NCI-H748 (cell line): ENCODE measurements around the gene TNFSF4.

Experiments used
- DNase-seq: peaks from one replicate; lab custom pipeline; 2025; ENCODE audit not compliant: unreplicated experiment; lab: John Stamatoyannopoulos, UW

The TNFSF4 gene

DNA sequence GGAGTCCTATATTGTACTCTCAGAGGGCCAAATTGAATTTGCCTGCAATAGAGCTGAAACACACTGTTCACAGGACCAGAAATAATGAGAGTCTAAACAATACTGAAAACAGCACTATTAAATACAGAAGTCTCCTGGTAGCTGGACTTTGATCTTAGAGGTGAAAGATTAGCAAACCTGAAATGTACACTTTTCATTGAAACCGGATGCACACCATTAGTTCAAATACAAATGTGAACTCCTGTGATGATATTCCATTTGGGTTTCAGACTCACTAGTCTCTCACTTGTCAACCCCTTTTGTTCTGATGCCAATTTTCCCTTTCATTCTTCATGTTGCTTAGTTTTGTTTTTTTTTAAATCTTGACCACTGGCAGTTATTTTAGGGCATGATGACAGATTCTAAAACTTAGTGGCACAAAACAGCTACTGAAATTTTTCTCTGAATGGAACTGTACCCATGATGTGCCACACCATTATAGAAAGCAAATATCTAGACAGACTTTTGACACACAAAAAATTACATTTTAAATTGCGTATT, 5.9 kb upstream of the TNFSF4 start:
- no peak for DNase-seq

DNA sequence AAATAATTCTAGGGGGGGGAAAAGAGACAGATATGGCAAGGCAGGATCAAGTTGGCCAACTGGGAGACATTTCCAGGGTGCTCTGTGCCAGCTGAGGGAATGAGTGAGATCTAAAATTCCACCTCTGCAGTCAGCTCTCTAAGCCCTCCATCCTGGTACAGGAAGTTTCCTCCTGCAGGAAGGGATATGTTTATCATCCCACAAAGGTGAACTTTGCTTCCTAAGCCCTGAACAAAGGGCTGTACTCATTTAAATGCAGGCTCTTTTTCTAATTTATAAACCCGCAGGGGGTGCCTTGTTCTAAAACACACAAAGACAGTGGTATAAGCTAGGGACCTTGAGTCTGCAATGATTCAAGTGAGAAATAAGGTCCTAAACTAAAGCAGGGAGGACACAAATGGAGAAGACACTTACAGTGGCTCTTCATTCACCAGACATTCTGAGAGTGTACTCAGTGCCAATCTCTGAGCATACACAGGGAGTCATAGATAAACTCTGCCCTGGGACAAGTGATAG, 3.6 kb upstream of the TNFSF4 start:
- DNase-seq: no peak

DNA sequence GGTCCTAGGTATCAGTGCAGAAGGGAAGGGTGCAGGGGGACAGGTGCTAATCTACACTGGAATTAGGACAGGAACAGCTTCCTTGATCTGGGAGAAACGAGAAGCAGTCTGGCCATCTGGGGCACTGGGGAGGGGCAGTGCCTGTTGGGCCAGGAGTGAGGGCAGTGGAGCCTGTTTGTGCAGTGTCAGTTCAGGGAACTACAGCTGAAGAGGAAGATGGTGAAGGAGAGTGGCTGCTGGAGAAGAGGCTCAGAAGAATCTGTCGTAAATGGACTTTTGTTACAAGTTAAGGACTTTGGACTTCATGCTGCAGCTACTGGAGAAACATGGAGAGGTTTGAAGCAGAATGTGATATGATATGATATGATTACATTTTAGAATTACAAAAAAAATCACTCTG, 3.2 kb upstream of the TNFSF4 start:
- no peak for DNase-seq

DNA sequence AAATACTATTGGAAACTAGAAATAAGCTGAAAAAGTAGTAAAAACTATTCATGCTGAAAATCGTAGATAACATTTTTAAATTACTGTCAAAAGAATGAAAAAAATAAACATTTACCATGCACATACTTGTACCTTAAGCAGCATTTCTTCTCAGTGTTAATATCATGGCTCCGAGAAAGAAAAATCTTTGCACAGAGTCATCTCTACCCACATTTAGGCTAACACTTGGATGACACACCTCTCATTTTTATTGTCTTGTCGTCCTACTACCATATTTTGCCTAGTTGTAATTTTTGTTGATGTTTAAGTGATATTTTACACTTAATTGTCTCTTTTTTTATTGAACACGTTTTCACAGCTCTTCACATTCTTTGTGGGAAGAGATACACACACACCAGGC, 1.7 kb upstream of the TNFSF4 start:
- DNase-seq: no peak

DNA sequence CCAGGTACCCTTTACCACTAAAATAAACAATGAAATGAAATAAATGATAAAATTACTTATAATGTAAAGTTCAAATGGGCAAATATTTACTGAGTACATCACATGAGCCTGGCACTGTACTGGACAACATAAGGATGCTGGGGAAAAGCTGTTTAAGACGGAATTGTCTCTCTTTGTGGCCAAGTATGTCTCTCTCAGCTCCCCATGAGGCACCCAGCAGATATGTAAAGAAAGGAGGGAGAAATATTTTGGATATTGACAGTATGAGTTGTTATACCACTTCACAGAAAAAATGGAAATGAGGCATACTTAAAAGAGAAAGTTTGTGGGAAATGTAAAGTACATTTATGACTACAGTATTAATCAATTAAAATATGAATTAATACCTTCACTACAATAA, 1.0 kb upstream of the TNFSF4 start:
- no peak for DNase-seq

- no peak for DNase-seq
These were observed 1.7 kb downstream of the TNFSF4 start for GRCh38 chr1:173205146-173206051.

DNA sequence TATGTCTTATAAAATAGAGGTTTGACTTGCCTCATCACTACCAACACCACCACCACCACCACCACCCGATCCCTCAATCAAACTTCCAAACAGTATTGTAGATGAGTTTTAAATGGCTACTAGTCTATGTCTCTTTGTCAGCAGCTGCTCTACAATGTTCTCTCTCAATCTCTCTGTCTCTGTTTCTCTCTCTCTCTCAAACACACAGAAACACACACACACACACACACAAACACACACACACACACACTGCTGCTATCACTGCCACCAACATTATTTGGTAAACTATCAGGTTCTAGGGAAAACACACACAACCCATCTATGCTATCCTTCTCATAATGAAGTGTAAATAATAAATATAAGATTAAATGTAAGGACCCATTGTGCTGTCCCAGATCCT, 2.4 kb downstream of the TNFSF4 start:
- no peak for DNase-seq

GRCh38 chr1:173202424-173203145, 4.5 kb downstream of the TNFSF4 start:
- DNase-seq: peak; percentile 0

GRCh38 chr1:173201969-173202368, 5.2 kb downstream of the TNFSF4 start:
- no peak for DNase-seq

- DNase-seq: no peak
These were observed 11.5 kb downstream of the TNFSF4 start for GRCh38 chr1:173195596-173196088.

DNA sequence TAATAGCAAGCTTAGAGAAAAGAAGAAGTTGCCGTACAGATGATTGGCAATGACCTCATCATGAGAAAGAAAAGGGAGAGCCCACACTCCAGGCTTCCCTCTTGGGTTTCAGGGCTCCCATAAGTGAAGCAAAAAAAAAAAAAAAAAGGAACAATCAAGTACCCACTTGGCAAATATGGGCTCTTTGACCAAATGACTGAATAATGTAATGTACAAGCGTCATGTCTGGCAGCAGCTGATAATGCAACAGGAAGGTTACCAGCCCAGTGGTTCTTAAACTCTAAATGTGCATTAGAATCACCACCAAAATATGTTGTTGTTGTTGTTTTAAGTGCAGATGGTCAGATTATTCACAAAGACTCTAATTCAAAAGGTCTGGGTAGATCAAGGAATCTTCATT, 13.5 kb downstream of the TNFSF4 start:
- DNase-seq: no peak

DNA sequence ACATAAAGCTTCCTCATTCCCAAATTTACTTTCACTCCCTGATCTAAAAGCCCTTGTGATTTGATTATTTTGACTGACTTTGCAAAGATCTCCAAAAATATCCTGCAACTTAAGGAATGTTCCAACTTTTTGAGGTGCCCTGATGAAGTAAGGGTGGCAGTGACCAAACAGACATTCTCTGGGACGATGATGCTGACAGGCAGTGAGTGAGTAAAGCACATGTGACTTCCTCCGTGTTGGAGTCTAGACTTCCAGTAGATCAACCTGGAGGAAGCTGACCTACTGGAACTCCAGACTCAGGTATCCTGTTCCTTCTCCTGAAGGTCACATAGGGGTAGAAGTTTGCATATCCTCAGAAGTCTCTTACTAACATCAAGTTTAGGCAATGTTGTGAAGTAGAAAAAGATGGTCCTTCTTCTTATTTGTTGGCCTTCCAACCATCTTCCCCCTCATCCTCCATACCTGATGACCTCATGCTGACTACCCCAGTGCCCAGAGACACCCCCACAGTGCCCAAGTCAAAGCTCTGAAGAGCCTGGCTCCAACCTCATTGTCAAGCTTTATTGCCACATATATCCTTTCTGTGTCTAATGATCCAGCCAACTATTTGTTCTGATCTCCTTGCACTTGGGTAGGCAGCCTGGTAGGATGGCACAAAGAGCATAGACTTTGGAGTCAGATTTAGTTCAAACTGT, 16.0 kb downstream of the TNFSF4 start:
- DNase-seq: no peak

GRCh38 chr1:173190101-173190936, 16.8 kb downstream of the TNFSF4 start:
- peak; percentile 58 for DNase-seq

DNA sequence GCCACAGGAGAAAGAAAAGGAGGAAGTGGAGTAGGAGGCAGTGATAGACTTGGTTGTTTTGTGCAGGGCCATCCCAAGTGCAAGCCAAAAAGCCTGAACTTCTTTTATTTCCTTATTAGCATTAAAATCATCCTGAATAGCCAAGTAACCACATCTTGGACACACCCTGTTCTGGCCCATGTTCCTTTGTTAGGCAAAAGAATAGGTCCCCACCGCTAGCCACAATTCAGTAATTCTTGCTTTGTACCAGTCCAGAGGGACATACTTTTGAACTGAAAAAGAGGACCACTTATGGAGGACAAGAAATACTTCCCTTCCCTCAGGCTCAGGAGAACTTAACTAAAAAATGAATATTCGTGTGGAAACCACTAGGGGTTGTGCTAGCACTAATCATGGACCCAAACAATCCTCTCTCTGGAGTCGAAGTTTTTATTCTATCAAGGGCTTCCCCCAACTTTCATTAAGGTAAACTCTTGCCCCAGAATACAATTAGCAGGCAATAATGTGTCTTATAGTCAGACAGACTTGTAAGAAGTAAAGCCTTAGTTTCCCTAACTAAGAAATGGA, 19.4 kb downstream of the TNFSF4 start:
- no peak for DNase-seq

DNA sequence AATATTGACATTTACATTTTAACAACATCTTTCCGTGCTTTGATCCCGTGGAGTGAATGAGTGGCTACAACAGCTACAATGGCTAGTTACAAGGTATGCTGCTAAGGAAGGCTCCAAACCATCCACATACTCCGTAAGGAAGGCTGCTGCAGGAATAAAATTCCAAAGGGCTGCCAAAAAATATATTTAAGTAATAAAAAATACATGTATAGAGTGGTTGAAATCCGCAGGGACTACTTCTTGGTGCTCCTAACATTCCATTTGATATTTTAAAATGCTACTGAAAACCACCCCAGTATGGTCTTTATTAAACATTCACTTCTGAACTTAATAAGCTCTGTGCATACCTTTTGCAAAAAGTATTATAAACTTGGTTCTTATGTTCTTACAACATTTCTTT, 25.3 kb downstream of the TNFSF4 start:
- DNase-seq: no peak

DNA sequence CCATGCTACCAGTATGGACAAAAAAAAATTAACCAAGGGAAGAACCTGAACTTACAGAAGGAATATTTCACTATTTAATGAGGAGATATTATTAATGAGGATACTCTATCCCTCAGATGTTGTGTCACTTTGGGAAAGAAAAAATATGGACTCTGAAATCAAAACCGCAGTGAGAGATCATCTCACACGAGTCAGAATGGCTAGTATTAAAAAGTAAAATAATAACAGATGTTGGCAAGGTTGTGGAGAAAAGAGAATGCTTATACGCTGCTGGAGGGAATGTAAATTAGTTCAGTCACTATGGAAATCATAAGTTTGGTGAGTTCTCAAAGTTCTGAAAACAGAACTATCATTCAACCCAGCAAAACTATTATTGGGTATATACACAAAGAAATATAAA, 30.9 kb downstream of the TNFSF4 start:
- DNase-seq: no peak

DNA sequence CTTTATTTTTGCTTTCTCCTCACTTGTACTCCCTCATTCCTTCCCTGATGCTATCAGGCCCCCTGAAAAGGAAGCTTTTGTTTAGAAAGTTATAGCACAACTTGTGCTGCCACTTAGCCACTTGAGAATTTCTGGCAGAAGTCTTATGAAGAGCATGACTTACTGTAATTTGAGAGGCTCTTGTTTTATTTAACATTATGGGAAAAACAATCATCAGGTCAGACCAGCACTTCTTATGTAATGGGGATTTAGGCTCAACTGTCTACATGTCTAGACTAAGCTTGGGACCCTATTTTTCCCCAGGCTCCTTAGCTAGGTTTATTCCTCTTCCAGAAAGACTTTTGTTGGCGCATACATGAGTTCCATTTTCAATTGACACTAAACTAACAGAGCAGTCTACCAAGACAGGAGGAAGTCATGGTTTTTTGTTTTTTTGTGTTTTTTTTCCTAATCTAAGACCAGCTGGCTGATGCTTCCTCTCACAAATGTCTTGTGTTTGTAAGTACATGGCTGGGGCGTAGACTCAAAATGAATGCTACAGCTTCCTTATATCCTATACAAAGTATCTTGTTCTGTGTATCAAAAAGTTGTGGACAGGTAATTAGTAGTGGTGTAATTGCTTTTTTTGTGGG, 31.5 kb downstream of the TNFSF4 start:
- DNase-seq: no peak

GRCh38 chr1:173173388-173173787, 33.7 kb downstream of the TNFSF4 start:
- no peak for DNase-seq

- DNase-seq: no peak
These were observed 36.0 kb downstream of the TNFSF4 start for GRCh38 chr1:173171152-173171551.
